C4-2B (cell line): Measurements from ENCODE around the gene NRIP1.
"Not testable (repeated sequence)": the region's sequence is repeated elsewhere in the genome, so short reads cannot be mapped to it uniquely, and the experiment has no call there.

ENCODE experiments used
- CTCF ChIP-seq: fragments of 450-650 bp; conservative IDR thresholded peaks from 2 replicates; pipeline ENCODE4 v1.5.1; 2017; ENCODE audit warnings: mild to moderate bottlenecking
- ZFX ChIP-seq: fragments of 450-650 bp; IDR thresholded peaks from 2 replicates; pipeline ENCODE4 v1.6.1; 2017

- TF ChIP-seq CTCF, ZFX: not testable (repeated sequence)
Measured at GRCh38 chr21:15031362-15031761, 33.4 kb downstream of the NRIP1 start.
